KBM-7 (cell line): ENCODE results near the gene MDM4.
"Not testable (repeated sequence)": the region's sequence is repeated elsewhere in the genome, so short reads cannot be mapped to it uniquely, and the experiment has no call there.

Source experiments
- DNase-seq: peaks from one replicate; pipeline ENCODE4 v3.0.0-alpha.2; 2015
- in situ Hi-C: fragments of 300-500 bp; cut with MboI; formaldehyde crosslinking; loops from 2 replicates; pipeline ENCODE4 v1.14.3; 2020; ENCODE audit warnings: low sequenced_read_pairs, low pct_unique_long_range_greater_than_20kb, mixed read lengths

MDM4 gene

GRCh38 chr1:204507317-204508105 lies 8.7 kb upstream of the MDM4 start:
- in situ Hi-C loops = no loop called here
- peak; percentile 83 for DNase-seq

GRCh38 chr1:204509186-204509635 lies 7.0 kb upstream of the MDM4 start:
- DNase-seq = no peak
- in situ Hi-C loops = no loop called here

DNA sequence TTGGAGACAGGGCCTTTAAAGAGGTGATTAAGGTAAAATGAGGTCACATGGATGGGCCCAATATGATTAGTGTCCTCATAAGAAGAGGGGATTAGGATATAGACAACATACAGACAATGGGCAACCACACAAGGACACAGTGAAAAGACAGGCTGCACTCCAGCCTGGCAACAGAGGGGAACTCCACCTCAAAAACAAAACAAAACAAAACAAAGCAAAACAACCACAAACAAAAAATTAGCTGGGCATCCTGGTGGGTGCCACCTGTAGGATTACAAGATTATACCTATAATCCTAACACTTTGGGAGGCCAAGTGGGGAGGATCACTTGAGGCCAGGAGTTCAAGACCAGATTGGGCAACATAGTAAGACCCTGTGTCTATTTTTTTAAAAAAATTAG lies 4.8 kb upstream of the MDM4 start:
- in situ Hi-C loops = no loop called here
- DNase-seq = no peak

GRCh38 chr1:204513117-204513716 lies 3.0 kb upstream of the MDM4 start:
- in situ Hi-C loops = no loop called here
- peak; percentile 92 for DNase-seq

DNA sequence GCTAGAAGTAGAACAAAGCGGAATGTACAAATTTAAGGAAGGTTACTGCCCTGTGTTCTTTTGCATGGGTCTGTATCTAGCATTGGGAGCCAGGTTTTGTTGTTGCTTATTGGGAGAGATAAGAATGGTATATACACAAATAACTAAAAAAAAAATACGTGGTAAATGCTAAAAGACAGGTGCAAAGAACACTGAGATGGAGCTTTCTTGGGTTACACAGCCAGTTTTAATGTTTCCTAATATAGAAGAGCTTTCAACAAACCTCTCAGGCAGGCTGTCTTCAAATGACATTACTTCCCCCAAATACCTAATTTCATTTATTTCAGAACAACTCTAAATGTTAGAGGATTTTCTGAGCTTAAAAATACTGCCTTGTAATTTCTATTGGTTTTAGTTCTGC lies 1.4 kb upstream of the MDM4 start:
- no peak for DNase-seq

DNA sequence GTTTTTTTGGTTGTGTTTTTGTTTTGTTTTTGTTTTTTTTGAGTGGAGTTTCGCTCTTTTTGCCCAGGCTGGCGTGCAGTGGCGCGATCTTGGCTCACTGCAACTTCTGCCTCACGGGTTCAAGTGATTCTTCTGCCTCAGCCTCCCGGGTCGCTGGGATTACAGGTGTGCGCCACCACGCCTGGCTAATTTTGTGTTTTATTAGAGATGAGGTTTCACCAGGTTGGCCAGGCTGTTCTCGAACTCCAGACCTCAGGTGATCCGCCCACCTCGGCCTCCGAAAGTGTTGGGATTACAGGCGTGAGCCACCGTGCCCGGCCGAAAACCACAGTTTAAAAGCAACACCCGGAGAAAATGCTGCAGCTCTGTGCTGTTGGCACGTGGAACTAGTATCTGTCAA lies 1.2 kb downstream of the MDM4 start:
- DNase-seq, in situ Hi-C loops: not testable (repeated sequence)

More for the DNA sequence above, 1.4 kb upstream of the MDM4 start:
- in situ Hi-C loops = no loop called here

- in situ Hi-C loops = no loop called here
- peak; percentile 84 for DNase-seq
Observed at GRCh38 chr1:204520834-204521709, 4.9 kb downstream of the MDM4 start.

- peak; percentile 51 for DNase-seq
- in situ Hi-C loops = not testable (repeated sequence)
Observed at GRCh38 chr1:204521941-204522521, 5.8 kb downstream of the MDM4 start.

DNA sequence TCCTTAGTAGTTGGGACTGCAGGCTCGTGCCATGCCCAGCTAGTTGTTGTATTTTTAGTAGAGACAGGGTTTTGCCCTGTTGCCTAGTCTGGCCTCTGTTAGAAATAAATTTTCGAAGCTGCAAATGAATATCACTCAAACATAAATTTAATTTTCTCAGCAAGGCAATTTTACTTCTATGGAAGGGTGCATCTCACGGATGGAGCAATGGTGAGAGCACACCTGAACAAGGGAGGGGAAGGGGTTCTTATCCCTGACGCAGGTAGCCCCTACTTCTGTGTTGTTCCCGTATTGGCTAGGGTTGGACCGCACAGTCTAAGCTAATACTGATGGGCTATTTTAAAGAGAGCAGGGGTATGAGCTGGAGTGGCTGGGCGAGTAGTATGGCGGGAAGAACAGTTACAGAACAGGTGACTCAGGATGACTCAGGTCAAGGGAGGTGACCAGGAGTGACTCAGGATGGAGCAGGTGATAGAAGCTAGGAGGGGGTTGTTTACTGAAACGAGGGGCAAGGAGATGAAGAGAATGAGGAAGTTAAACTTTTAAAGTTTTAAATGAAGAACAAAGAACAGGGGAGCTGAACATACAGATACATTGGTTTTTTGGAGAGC lies 7.5 kb downstream of the MDM4 start:
- DNase-seq = no peak
- in situ Hi-C loops = no loop called here

DNA sequence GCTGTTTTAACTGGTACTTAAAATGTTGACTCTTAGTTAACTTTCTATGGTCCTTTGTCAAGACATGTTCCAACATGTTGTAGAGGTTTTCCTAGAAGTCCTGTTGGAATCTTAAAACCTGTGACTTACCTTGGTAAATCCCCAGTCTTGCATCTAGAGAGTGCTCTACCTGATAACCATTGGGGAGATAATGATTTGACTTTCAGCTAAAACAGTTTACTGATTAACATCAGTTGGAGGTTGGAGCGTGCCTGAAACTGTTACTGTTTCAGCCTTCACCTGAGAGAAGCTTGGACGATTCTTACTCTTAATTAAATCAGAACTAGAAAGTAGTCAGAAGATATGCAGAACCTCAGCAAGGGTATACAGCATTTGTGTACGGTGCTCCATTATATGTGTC lies 8.8 kb downstream of the MDM4 start:
- no peak for DNase-seq
- in situ Hi-C loops = no loop called here

- in situ Hi-C loops = no loop called here
- no peak for DNase-seq
Observed at GRCh38 chr1:204528241-204528640, 12.0 kb downstream of the MDM4 start.

DNA sequence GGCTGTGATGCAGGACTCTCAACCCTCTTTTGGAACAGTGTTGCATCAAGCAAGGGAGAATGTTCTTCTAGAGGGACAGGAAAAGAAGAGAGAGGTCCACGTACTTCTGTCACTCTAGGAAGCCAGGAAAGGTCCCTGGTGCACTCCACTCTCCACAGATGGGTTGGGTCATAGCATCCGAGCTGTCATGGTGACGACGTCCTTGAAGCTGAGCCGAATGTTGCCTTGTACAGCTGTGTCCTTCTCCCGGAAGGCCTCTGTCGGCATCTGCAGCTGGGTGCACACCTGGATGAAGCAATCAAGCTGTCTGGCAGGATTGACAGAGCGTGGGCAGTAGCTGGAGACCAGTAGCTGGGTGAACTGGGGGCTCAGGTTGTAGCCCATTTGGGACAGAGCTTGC lies 12.5 kb downstream of the MDM4 start:
- DNase-seq = no peak
- in situ Hi-C loops = no loop called here

DNA sequence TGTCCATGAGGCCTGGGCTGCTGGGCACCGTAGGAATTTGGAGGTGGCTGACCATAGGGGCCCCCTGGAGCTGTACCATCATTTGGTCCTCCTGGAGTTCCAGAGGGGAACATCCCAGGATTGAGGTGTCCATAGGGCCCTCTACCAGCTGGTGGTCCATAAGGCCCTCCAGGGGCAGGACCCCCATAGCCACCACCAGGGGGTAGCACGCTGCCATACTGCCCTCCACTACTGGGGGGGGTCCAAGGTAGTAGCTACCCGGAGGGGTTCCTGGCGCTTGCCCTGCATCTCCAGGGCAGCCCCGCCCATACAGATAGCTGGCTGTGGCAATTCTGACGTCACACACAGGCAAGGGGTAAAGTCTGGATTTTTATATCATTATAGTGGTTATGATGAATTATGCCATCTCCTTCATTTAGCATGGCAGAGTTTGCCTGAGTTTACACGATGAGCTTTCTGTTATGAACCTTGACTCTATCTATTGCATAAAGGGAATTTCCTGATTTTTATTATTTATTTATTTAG lies 13.2 kb downstream of the MDM4 start:
- in situ Hi-C loops = no loop called here
- DNase-seq = no peak

DNA sequence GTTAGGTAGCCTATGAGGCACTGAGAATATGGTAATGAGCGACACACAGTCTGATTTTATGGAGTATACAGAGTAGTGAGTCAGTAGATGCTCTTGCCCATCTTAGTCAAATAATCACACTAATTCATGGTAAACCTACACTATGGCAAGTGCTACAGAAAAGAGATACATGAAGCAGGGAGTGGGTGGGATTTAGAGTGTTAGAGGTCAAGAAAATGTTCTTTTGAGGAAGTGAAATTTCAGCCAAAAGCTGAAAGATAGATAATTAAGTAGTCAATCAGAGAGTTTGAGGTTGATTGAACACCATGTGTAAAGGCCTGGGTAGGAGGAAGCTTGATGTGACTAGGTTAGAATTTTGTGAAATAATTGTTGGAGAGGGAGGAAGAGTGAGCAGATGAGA lies 14.7 kb downstream of the MDM4 start:
- in situ Hi-C loops = no loop called here
- no peak for DNase-seq

DNA sequence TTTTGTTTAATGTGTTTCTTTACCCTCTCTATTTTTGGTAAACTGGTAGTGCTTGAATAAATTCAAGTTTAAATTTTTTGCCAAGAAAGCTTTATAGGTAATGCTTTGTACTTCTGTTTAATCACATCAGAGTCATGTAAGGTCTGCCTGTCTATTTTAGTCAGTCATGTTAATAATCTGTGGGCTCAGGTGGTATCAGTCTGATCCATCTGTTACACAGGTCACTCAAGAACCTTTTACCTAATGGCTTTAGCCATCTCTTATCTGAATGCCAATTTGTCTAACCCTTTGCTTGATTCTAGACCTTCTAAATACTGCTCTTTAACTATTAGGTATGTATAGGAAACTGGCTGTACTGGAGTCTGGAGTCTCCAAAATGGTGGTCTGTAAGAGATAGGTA lies 16.6 kb downstream of the MDM4 start:
- in situ Hi-C loops = no loop called here
- no peak for DNase-seq

DNA sequence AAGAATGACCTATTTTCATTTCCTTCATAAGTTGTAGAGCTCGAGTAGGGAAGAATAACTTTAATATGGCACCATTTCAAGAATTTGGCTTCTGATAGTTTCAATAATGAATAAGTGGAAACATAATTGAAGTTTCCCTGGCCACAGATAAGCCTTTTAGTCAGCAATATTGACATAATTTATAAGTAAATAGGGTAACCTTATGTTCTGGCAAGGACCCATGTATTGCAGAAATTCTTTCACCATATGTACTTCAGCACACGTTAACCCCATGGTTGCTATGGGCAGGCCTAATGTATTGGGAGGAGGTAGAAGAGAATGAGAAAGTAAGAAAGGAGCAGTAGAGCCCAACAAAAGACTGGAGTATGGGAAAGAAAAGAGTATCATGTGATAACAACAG lies 25.4 kb downstream of the MDM4 start:
- in situ Hi-C loops = no loop called here
- DNase-seq = no peak

DNA sequence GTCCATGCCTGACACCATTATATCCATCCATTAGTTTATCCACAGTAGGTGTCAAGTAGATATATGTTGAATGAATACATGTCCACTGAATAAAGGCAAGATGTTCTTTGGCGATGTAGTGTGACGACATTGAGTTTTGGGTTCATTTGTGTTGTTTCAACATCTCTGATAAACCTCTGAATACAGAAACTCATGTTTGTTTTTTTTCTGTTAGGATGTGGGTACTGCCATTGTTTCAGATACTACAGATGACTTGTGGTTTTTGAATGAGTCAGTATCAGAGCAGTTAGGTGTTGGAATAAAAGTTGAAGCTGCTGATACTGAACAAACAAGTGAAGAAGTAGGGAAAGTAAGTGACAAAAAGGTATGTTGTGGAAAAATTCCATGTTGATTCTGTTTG lies 28.1 kb downstream of the MDM4 start:
- DNase-seq = no peak
- in situ Hi-C loops = no loop called here

GRCh38 chr1:204545202-204545601 lies 29.0 kb downstream of the MDM4 start:
- in situ Hi-C loops = no loop called here
- DNase-seq = no peak

DNA sequence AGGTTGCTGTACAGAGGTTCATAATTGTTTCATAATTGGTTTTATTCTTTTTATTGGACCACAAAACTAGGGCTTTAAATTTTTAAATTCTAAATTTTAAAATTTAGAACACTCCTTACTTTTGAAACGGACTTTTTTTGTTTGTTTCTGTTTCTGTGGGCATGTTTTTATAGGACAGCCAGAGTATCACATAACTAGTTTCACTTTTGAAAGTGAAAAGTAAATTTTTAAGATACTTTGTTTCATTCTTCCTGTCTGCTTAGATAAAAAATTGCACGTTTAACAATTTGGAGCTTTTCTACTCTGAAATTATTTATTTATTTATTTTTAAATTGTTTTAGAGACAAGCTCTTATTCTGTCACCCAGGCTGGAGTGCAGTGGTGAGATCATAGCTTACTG lies 29.7 kb downstream of the MDM4 start:
- in situ Hi-C loops = no loop called here
- no peak for DNase-seq
